ENCODE data around the gene CHTOP.

DNA sequence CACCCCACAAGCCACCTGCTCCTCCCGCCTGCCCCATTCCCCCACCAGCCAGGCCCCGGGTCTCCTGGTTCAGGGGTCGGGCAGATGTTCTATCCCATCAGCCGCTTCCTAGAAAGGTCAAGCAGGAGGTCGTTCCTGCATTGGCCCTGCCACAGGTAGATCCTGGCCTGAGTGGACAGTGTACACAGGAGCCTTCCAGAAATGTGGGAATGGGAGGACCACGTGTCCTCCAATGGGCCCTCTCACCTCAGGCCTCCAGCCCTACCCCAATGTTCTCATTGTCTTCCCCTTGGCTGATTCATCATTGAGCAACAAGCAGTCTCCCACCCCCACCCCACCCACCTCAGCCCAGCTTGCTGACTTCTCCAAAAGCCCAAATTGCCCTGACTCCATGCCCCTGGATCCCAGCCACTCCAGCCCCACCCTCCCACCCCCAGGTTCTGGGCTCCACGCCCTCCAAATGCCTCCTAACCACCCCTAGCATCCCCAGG, 23.0 kb upstream of the CHTOP start:
- TF ChIP-seq EP300 (IDR thresholded peaks at IDR 0.05; ENCODE audit: borderline replicate concordance in 1 of 2, low read depth in 1 of 2, low read length in 1 of 2) (no peak), FOXJ3 (CRISPR knock-in tag; IDR thresholded peaks at IDR 0.05) (no peak), RAD21 (IDR thresholded peaks at IDR 0.05; ENCODE audit: low read length) (no peak), NRF1 (IDR thresholded peaks at IDR 0.05; ENCODE audit: low read depth, low read length) (no peak)
- TF ChIP-seq, protein P1, sequence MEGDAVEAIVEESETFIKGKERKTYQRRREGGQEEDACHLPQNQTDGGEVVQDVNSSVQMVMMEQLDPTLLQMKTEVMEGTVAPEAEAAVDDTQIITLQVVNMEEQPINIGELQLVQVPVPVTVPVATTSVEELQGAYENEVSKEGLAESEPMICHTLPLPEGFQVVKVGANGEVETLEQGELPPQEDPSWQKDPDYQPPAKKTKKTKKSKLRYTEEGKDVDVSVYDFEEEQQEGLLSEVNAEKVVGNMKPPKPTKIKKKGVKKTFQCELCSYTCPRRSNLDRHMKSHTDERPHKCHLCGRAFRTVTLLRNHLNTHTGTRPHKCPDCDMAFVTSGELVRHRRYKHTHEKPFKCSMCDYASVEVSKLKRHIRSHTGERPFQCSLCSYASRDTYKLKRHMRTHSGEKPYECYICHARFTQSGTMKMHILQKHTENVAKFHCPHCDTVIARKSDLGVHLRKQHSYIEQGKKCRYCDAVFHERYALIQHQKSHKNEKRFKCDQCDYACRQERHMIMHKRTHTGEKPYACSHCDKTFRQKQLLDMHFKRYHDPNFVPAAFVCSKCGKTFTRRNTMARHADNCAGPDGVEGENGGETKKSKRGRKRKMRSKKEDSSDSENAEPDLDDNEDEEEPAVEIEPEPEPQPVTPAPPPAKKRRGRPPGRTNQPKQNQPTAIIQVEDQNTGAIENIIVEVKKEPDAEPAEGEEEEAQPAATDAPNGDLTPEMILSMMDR (IDR thresholded peaks at IDR 0.05), result no peak
- TF ChIP-seq, protein P2, sequence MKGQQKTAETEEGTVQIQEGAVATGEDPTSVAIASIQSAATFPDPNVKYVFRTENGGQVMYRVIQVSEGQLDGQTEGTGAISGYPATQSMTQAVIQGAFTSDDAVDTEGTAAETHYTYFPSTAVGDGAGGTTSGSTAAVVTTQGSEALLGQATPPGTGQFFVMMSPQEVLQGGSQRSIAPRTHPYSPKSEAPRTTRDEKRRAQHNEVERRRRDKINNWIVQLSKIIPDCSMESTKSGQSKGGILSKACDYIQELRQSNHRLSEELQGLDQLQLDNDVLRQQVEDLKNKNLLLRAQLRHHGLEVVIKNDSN (IDR thresholded peaks at IDR 0.05; ENCODE audit: borderline replicate concordance, low read depth), result no peak
- TF ChIP-seq, protein P3, sequence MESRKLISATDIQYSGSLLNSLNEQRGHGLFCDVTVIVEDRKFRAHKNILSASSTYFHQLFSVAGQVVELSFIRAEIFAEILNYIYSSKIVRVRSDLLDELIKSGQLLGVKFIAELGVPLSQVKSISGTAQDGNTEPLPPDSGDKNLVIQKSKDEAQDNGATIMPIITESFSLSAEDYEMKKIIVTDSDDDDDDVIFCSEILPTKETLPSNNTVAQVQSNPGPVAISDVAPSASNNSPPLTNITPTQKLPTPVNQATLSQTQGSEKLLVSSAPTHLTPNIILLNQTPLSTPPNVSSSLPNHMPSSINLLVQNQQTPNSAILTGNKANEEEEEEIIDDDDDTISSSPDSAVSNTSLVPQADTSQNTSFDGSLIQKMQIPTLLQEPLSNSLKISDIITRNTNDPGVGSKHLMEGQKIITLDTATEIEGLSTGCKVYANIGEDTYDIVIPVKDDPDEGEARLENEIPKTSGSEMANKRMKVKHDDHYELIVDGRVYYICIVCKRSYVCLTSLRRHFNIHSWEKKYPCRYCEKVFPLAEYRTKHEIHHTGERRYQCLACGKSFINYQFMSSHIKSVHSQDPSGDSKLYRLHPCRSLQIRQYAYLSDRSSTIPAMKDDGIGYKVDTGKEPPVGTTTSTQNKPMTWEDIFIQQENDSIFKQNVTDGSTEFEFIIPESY (IDR thresholded peaks at IDR 0.05; ENCODE audit: borderline replicate concordance, low read depth), result no peak
